NT2/D1 (cell line): ENCODE measurements around the gene ACBD3.

Source experiments
- SUZ12 ChIP-seq: IDR thresholded peaks from 2 replicates; pipeline ENCODE4 v1.6.1; 2011; ENCODE audit not compliant: insufficient read length, insufficient read depth; ENCODE audit errors: extremely low read depth
- YY1 ChIP-seq: IDR thresholded peaks from 2 replicates; pipeline ENCODE4 v1.6.1; 2011; ENCODE audit not compliant: insufficient read length, insufficient read depth
- ZNF274 ChIP-seq: IDR thresholded peaks from 2 replicates; pipeline ENCODE4 v1.6.1; 2011; ENCODE audit warnings: mild to moderate bottlenecking, low read depth, low read length

DNA sequence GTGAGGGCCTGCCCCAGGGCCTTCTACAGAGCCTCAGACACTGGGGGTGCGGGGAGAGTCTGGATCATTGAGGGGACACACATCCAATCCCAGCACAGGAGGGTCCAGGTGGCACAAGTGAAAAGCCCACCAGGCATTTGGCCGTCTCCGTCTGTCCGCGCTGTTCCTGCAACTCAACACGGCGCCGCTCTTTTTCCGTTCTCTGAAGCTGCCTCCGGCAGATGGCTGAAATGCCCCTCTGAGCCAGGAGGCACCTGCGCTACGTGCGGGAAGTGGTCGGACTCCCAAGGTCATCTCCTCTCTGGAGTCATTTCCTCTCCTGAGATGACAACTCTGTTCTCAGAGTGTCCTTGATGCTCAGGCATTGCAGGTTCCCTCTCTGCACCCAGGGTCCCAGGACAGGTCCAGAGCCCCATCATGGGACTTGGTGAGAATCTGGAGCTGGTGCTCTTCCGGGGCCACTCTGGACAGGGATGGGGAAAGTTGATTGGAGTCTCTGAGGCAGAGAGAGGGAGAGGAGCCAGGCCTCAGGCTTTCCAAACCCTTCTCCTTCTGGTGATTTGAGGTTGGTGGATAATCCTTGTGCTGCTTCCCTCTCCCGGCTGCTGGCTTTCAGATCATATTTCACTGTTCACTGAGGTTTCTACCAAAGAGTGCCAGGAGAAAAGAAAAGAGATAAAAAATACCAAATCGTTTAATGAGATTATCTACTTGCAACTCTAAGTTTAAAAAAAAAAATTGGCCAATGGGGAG lies 22.9 kb upstream of the ACBD3 start:
- TF ChIP-seq YY1, result no peak
- no peak for TF ChIP-seq SUZ12
- TF ChIP-seq ZNF274, result no peak
